Kidney (tissue), 14 donors: Measurements from ENCODE around the gene UBQLN4. TPM values are rescaled to one million over a fixed set of nuclear protein-coding genes. Genes with fewer than 3 reads are reported as not detected.

ENCODE experiments used
- DNase-seq, 5 donors: peaks; one replicate each; pipeline ENCODE4 v3.0.0-alpha.2; 2013 to 2020
- FAIRE-seq: peaks from 2 replicates; lab custom pipeline; 2012; peaks lifted over from hg19 to GRCh38; lab: Jason Lieb, UNC
- H3K27ac ChIP-seq, 2 donors: one replicate each; pipeline ENCODE4 v1.7.0; 2013; ENCODE audit warnings: low read depth in 2 of 2, low read length in 2 of 2, inconsistent platforms in 1 of 2
- H3K27me3 ChIP-seq: one replicate; pipeline ENCODE4 v1.7.1; 2013; ENCODE audit warnings: low read length, inconsistent platforms; ENCODE audit not compliant: control insufficient read depth, insufficient read depth
- H3K36me3 ChIP-seq, 3 donors: one replicate each; pipeline versions ENCODE4 v1.7.0 to v1.7.1; 2013; ENCODE audit warnings: low read length in 3 of 3, control low read depth in 1 of 3, inconsistent platforms in 1 of 3; ENCODE audit not compliant: insufficient read depth in 3 of 3, control insufficient read depth in 2 of 3
- H3K4me1 ChIP-seq, 3 donors: one replicate each; pipeline versions ENCODE4 v1.7.0 to v1.7.1; 2013; ENCODE audit warnings: low read length in 3 of 3, inconsistent platforms in 1 of 3, low read depth in 1 of 3; ENCODE audit not compliant: control insufficient read depth in 2 of 3, insufficient read depth in 2 of 3
- H3K4me3 ChIP-seq, 3 donors: one replicate each; pipeline versions ENCODE4 v1.7.0 to v1.8.1; 2013; ENCODE audit warnings: low read length in 3 of 3, control low read depth in 1 of 3, inconsistent platforms in 1 of 3
- H3K9ac ChIP-seq, 3 donors: one replicate each; pipeline versions ENCODE4 v1.7.0 to v1.7.1; 2013; ENCODE audit warnings: low read length in 3 of 3, control low read depth in 1 of 3, inconsistent platforms in 1 of 3
- H3K9me3 ChIP-seq, 3 donors: one replicate each; pipeline versions ENCODE4 v1.7.0 to v1.7.1; 2013; ENCODE audit warnings: low read length in 3 of 3, control low read depth in 1 of 3, inconsistent platforms in 1 of 3; ENCODE audit not compliant: control insufficient read depth in 2 of 3, insufficient read depth in 1 of 3
- intact Hi-C: fragments of 100-400 bp; cut with DNase I; formaldehyde crosslinking; loops from one replicate; pipeline ENCODE4 v1.11.1; 2022
- polyA plus RNA-seq: library from polyadenylated mRNA; stranded (reverse); fragments of 350-450 nt; fragmentation: Illumina TruSeq; extraction: RNeasy Lipid Tissue Mini Kit (QIAGEN cat#74804); gene quantifications from one replicate; pipeline ENCODE4 v1.2.3, GENCODE V29; 2014; ENCODE audit warnings: low read depth, low replicate concordance; ENCODE audit not compliant: insufficient read depth
- total RNA-seq: library from RNA; stranded (reverse); fragmentation: NEBNext Ultra II Directional; extraction: Animal tissue kit (Norgen Biotek cat#: 25700); gene quantifications from one replicate; pipeline ENCODE4 v1.2.1, GENCODE V29; 2021
- TF ChIP-seq, protein P1 (sequence below): IDR thresholded peaks from 3 replicates; pipeline ENCODE4 v1.5.1; 2012; ENCODE audit warnings: mild to moderate bottlenecking, moderate library complexity, borderline replicate concordance; ENCODE audit not compliant: insufficient read depth; ENCODE audit errors: extremely low read depth
- donor health status: control.
- donor health status: control.
- donor health status: control.
- donor health status: control.
- donor health status: control.
- donor health status: DM: yes; HTN: yes; CAD: no.
- donor health status: Normal renal cell carcinoma (clear cell type).

The UBQLN4 gene
- total and polyA plus RNA-seq, 2 donors from 2014 or later, result 24.5 to 24.6 TPM

DNA sequence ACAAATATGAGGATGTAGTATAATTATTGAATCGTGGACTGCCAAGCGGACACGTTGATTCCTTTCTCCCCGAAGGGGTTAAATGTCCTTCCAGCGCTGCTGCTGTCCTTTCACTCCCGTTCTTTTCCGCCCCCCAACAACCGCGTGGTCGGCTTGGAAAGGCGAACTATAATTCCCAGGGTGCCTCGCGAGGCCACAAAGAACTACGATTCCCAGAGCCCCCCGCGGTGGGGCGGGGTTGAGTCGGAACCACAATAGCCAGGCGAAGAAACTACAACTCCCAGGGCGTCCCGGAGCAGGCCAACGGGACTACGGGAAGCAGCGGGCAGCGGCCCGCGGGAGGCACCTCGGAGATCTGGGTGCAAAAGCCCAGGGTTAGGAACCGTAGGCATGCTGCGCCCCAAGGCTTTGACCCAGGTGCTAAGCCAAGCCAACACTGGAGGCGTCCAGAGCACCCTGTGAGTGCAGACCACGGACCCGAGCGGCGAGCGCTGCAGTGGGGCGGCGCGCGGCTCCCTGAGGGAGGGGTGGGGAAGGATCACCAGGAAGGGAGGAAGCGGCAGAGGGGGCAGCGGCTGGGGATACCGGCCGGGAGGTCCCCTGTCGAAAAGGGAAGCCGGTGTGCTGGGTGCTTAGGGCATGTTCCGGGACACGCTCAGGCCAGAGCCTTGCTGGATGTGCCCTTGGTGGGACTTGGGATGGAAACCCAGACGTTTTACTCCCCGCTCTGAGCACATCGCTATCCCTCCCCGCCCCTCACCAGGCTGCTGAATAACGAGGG, 1.1 kb upstream of the UBQLN4 start, which contains the start of gene LAMTOR2:
LAMTOR2 (plus strand) TSS at position 283 of the 781 bp plus-strand sequence; CDS start at position 391, 108 bp downstream.
- intact Hi-C loops, result no loop called here

DNA sequence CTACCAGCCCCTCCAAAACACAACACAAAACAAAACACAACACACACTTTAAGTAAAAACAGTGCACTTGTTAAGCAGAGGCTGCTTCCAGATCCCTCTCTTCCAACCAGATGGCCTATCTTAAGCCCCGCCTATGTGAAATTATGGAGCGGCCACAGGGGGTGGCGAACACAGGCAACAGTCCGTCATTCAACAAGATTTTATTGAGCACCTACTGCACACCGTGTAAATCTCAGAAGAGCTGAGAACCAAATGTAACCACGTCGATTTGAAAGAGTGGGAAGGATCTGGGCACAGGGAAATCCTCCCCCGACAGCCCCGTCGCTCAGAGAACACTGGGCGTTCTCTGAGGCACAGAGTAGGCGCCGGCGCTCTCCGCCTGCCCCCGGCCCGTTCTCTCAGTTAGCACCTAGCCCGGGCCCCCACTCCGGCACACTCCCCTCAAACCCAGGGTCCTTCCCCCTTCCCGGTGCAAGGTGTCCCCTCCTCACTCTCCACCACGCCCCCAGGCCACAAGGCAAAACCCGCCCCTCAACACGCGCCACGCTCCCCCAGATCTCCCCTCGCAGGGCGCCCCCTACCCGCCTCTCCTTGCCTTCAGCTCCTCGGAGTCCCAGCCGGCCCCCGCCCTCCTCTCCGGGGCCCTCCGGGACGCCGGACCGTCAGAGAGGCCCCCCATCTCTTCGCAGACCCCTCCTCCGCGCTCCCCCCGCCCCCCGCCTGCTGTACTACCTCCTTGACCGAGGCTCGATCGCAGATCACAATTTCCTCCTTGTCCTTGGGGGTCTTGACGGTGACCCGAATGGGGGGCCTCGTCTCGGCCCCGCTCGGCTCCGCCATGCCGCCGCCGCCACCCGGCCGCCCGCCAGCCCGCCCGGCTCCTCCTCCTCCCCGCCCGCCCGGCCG, 483 bp downstream of the UBQLN4 start:
- TF ChIP-seq, protein P1, sequence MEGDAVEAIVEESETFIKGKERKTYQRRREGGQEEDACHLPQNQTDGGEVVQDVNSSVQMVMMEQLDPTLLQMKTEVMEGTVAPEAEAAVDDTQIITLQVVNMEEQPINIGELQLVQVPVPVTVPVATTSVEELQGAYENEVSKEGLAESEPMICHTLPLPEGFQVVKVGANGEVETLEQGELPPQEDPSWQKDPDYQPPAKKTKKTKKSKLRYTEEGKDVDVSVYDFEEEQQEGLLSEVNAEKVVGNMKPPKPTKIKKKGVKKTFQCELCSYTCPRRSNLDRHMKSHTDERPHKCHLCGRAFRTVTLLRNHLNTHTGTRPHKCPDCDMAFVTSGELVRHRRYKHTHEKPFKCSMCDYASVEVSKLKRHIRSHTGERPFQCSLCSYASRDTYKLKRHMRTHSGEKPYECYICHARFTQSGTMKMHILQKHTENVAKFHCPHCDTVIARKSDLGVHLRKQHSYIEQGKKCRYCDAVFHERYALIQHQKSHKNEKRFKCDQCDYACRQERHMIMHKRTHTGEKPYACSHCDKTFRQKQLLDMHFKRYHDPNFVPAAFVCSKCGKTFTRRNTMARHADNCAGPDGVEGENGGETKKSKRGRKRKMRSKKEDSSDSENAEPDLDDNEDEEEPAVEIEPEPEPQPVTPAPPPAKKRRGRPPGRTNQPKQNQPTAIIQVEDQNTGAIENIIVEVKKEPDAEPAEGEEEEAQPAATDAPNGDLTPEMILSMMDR, result peak; percentile 20
- H3K4me1 ChIP-seq, result peaks cover 0 to 7% (median 6%) of the 10 kb centered on the region in 3 donors
- H3K4me3 ChIP-seq, result peak overlapping the region; percentile 69 to 85 (median 79)
- H3K9ac ChIP-seq, result peak overlapping the region; percentile 34 to 61 (median 54)
- peak overlapping the region; percentile 23 to 51 for H3K27ac ChIP-seq
- FAIRE-seq (no peak), DNase-seq (peak; percentile 87 to 93 (median 90))
- no peaks in the 10 kb centered on the region for H3K9me3 ChIP-seq
- peaks cover 0 to 11% (median 3%) of the 10 kb centered on the region in 3 donors for H3K36me3 ChIP-seq
- intact Hi-C loops, result no loop called here
- no peaks in the 10 kb centered on the region for H3K27me3 ChIP-seq

More for the DNA sequence above, 1.1 kb upstream of the UBQLN4 start, which contains the start of gene LAMTOR2:
- DNase-seq (peak; percentile 99 to 100 (median 99)), FAIRE-seq (peak; percentile 56)
- peak within 1 kb of the TSS; percentile 51 to 95 (median 86) for H3K9ac ChIP-seq
- H3K27me3 ChIP-seq, result no peaks in the 10 kb centered on the region
- no peaks in the 10 kb centered on the region for H3K9me3 ChIP-seq
- TF ChIP-seq, protein P1, result no peak
- H3K4me3 ChIP-seq, result peak within 1 kb of the TSS; percentile 78 to 94 (median 83)
- peaks cover 0 to 4% (median 0%) of the 10 kb centered on the region in 3 donors for H3K36me3 ChIP-seq
- peak within 1 kb of the TSS; percentile 93 to 95 for H3K27ac ChIP-seq
- H3K4me1 ChIP-seq, result peaks cover 0 to 7% (median 6%) of the 10 kb centered on the region in 3 donors

DNA sequence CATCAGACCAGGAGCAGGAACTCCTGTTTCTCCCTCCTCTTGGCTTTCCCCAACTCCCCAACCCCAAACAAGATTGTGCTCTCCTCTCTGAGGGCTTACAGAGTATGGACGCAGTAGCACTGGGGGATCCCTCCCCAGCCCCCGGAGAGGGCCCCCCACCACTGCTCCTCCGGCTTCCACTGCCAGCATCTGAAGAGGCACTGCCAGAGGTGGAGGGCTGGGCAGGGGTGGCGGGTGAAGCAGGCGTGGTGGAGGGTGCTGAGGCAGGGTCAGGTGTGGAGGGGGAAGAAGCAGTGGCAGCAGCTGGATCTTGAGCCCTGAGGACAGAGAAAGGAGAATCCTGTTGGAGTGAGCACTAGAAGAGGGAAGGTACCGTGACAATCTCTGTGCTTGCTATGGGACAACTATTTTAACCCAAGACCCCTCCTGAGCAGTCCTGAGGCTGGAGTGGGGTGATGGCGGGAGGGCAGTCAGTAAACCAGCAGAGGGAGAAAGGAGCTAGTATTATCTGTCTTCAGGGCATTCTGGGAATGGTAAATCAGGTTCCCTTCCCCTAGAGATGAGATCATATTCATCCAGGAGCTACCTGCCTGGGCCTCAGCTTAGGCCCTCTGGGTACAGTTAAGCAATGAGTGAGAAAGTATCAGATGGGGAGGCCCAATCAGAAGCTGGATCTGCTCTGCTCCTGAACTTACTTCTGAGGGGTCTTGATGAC, 2.4 kb downstream of the UBQLN4 start:
- Histone ChIP-seq H3K4me1 (peaks cover 0 to 7% (median 6%) of the 10 kb centered on the region in 3 donors), H3K27ac (no peak overlapping the region), H3K9me3 (no peaks in the 10 kb centered on the region), H3K9ac (no peak overlapping the region), H3K27me3 (no peaks in the 10 kb centered on the region), H3K36me3 (peaks cover 0 to 7% (median 4%) of the 10 kb centered on the region in 3 donors), H3K4me3 (no peak overlapping the region)
- DNase-seq (no peak), FAIRE-seq (no peak)
- intact Hi-C loops, result no loop called here
- TF ChIP-seq, protein P1, result no peak
